ENCODE data around the gene JMJD8. TPM values are rescaled to one million over a fixed set of nuclear protein-coding genes. Genes with fewer than 3 reads are reported as not detected.

Gene JMJD8
- total RNA-seq, 2 experiments from 2014 or later, result 48.7 to 82.3 TPM

- Histone ChIP-seq H3K27ac (ENCODE audit: low read depth, low read length, poor library complexity, severe bottlenecking) (no peak overlapping the region), H3K36me3 (ENCODE audit: insufficient read depth, low read length) (peaks cover 32% of the 10 kb centered on the region), H3K9me2 (ENCODE audit: insufficient read depth, low read length) (no peaks in the 10 kb centered on the region), H3K4me3 (ENCODE audit: low read depth, low read length, poor library complexity, severe bottlenecking) (no peak overlapping the region), H3K4me1 (ENCODE audit: insufficient read depth, low read length, poor library complexity, severe bottlenecking) (peaks cover 24% of the 10 kb centered on the region), H2AFZ (ENCODE audit: low read length) (no peak overlapping the region), H3K79me2 (ENCODE audit: insufficient read depth, low read depth, low read length) (peaks cover 17% of the 10 kb centered on the region; the same call in 1 of the 2 replicates), H4K20me1 (ENCODE audit: insufficient read depth, low read length) (peaks cover 5% of the 10 kb centered on the region; the same call in 1 of the 2 replicates), H3K9me3 (ENCODE audit: low read length) (no peaks in the 10 kb centered on the region), H3K4me2 (ENCODE audit: low read length) (no peak overlapping the region)
- intact Hi-C loops (cut with micrococcal nuclease; ENCODE audit: unreplicated experiment), result no loop called here
- POLR2A ChIA-PET, result no interaction called here
- no TSS peak for BruUV-seq (replicated peaks)
- no peak for DNase-seq (ENCODE audit: low spot score)
- TF ChIP-seq CTCF (conservative IDR thresholded peaks at IDR 0.05; ENCODE audit: low read length) (no peak), EZH2phosphoT487 (IDR thresholded peaks at IDR 0.05; ENCODE audit: borderline replicate concordance, low read depth, low read length) (no peak)
- CTCF ChIA-PET (ENCODE audit: unreplicated experiment), result no interaction called here
These were observed 6.6 kb downstream of the JMJD8 start for GRCh38 chr16:677316-678190.

GRCh38 chr16:676913-677312 lies 7.2 kb downstream of the JMJD8 start:
- H3K9me2 ChIP-seq (ENCODE audit: insufficient read depth, low read length), result no peaks in the 10 kb centered on the region
- H2AFZ ChIP-seq (ENCODE audit: low read length), result no peak overlapping the region
- peaks cover 22% of the 10 kb centered on the region for H3K4me1 ChIP-seq (ENCODE audit: insufficient read depth, low read length, poor library complexity, severe bottlenecking)
- DNase-seq (ENCODE audit: low spot score), result no peak
- intact Hi-C loops (cut with micrococcal nuclease; ENCODE audit: unreplicated experiment), result no loop called here
- H3K27ac ChIP-seq (ENCODE audit: low read depth, low read length, poor library complexity, severe bottlenecking), result no peak overlapping the region
- peaks cover 14% of the 10 kb centered on the region; the same call in 1 of the 2 replicates for H3K79me2 ChIP-seq (ENCODE audit: insufficient read depth, low read depth, low read length)
- ChIA-PET POLR2A (no interaction called here), CTCF (ENCODE audit: unreplicated experiment) (no interaction called here)
- no peaks in the 10 kb centered on the region for H3K9me3 ChIP-seq (ENCODE audit: low read length)
- peaks cover 32% of the 10 kb centered on the region for H3K36me3 ChIP-seq (ENCODE audit: insufficient read depth, low read length)
- H3K4me3 ChIP-seq (ENCODE audit: low read depth, low read length, poor library complexity, severe bottlenecking), result no peak overlapping the region
- TF ChIP-seq CTCF (conservative IDR thresholded peaks at IDR 0.05; ENCODE audit: low read length), result no peak
- TF ChIP-seq EZH2phosphoT487 (IDR thresholded peaks at IDR 0.05; ENCODE audit: borderline replicate concordance, low read depth, low read length), result no peak
- H3K4me2 ChIP-seq (ENCODE audit: low read length), result no peak overlapping the region
- peaks cover 5% of the 10 kb centered on the region; the same call in 1 of the 2 replicates for H4K20me1 ChIP-seq (ENCODE audit: insufficient read depth, low read length)
- no TSS peak for BruUV-seq (replicated peaks)

- Histone ChIP-seq H3K4me2 (ENCODE audit: low read length) (no peak overlapping the region), H3K27ac (ENCODE audit: low read depth, low read length, poor library complexity, severe bottlenecking) (no peak overlapping the region), H3K4me1 (ENCODE audit: insufficient read depth, low read length, poor library complexity, severe bottlenecking) (peaks cover 19% of the 10 kb centered on the region), H3K36me3 (ENCODE audit: insufficient read depth, low read length) (peaks cover 31% of the 10 kb centered on the region), H4K20me1 (ENCODE audit: insufficient read depth, low read length) (peaks cover 5% of the 10 kb centered on the region; the same call in 1 of the 2 replicates), H3K79me2 (ENCODE audit: insufficient read depth, low read depth, low read length) (peaks cover 11% of the 10 kb centered on the region; the same call in 1 of the 2 replicates), H3K9me3 (ENCODE audit: low read length) (no peaks in the 10 kb centered on the region), H3K4me3 (ENCODE audit: low read depth, low read length, poor library complexity, severe bottlenecking) (no peak overlapping the region), H3K9me2 (ENCODE audit: insufficient read depth, low read length) (no peaks in the 10 kb centered on the region), H2AFZ (ENCODE audit: low read length) (no peak overlapping the region)
- no peak for TF ChIP-seq EZH2phosphoT487 (IDR thresholded peaks at IDR 0.05; ENCODE audit: borderline replicate concordance, low read depth, low read length)
- TF ChIP-seq CTCF (conservative IDR thresholded peaks at IDR 0.05; ENCODE audit: low read length), result no peak
- ChIA-PET CTCF (ENCODE audit: unreplicated experiment) (no interaction called here), POLR2A (no interaction called here)
- no TSS peak for BruUV-seq (replicated peaks)
- intact Hi-C loops (cut with micrococcal nuclease; ENCODE audit: unreplicated experiment), result no loop called here
- no peak for DNase-seq (ENCODE audit: low spot score)
These were observed 7.6 kb downstream of the JMJD8 start for GRCh38 chr16:676565-676902.
